SK-N-SH treated with all-trans-retinoic acid at 6 μM for 48 hours (cell line): ENCODE results near the gene EDDM3A.

ENCODE experiments used
- ATAC-seq: fragments of 200-7000 bp; cut with Tn5 transposase; 3 replicates; pipeline ENCODE4 v1.9.1; 2020; ENCODE audit warnings: mild to moderate bottlenecking, moderate library complexity
- ARNTL ChIP-seq: fragments of 450-650 bp; formaldehyde crosslinking; IDR thresholded peaks from 2 replicates; pipeline ENCODE4 v1.5.0; 2020; ENCODE audit warnings: low read depth, mild to moderate bottlenecking, moderate library complexity, borderline replicate concordance
- BACH2 ChIP-seq: fragments of 250-450 bp; sonication (Bioruptor Pico); IDR thresholded peaks from 2 replicates; pipeline ENCODE4 v1.9.0; 2021; ENCODE audit warnings: mild to moderate bottlenecking, borderline replicate concordance
- CREB5 ChIP-seq: fragments of 250-450 bp; sonication (Bioruptor Pico); IDR thresholded peaks from 2 replicates; pipeline ENCODE4 v1.5.1; 2020; ENCODE audit warnings: low read depth, mild to moderate bottlenecking, moderate library complexity
- CSDC2 ChIP-seq: fragments of 250-450 bp; sonication (Bioruptor Pico); IDR thresholded peaks from 2 replicates; pipeline ENCODE4 v1.5.0; 2020; ENCODE audit warnings: mild to moderate bottlenecking, moderate library complexity
- CSRNP3 ChIP-seq: fragments of 250-450 bp; sonication (Bioruptor Pico); IDR thresholded peaks from 2 replicates; pipeline ENCODE4 v1.5.1; 2021; ENCODE audit warnings: mild to moderate bottlenecking, moderate library complexity
- ESRRG ChIP-seq: fragments of 250-450 bp; sonication (Bioruptor Pico); IDR thresholded peaks from 2 replicates; pipeline ENCODE4 v1.6.1; 2021; ENCODE audit warnings: mild to moderate bottlenecking
- GLIS3 ChIP-seq: fragments of 250-450 bp; sonication (Bioruptor Pico); IDR thresholded peaks from 2 replicates; pipeline ENCODE4 v1.5.0; 2020; ENCODE audit warnings: mild to moderate bottlenecking, moderate library complexity
- ISL1 ChIP-seq: fragments of 250-450 bp; sonication (Bioruptor Pico); IDR thresholded peaks from 2 replicates; pipeline ENCODE4 v2.1.2; 2022; ENCODE audit warnings: mild to moderate bottlenecking, moderate library complexity
- OSR1 ChIP-seq: fragments of 250-450 bp; sonication (Bioruptor Pico); IDR thresholded peaks from 2 replicates; pipeline ENCODE4 v1.8.0; 2022; ENCODE audit warnings: moderate library complexity, mild to moderate bottlenecking, inconsistent platforms
- PATZ1 ChIP-seq: fragments of 250-450 bp; sonication (Bioruptor Pico); IDR thresholded peaks from 2 replicates; pipeline ENCODE4 v1.8.0; 2020; ENCODE audit warnings: mild to moderate bottlenecking, moderate library complexity, borderline replicate concordance
- POU6F1 ChIP-seq: fragments of 250-450 bp; sonication (Bioruptor Pico); IDR thresholded peaks from 2 replicates; pipeline ENCODE4 v1.8.0; 2021; ENCODE audit warnings: low read depth, mild to moderate bottlenecking, moderate library complexity, borderline replicate concordance
- PPARA ChIP-seq: fragments of 250-450 bp; sonication (Bioruptor Pico); IDR thresholded peaks from 2 replicates; pipeline ENCODE4 v1.5.0; 2020; ENCODE audit warnings: mild to moderate bottlenecking, borderline replicate concordance
- RARB ChIP-seq: fragments of 250-450 bp; sonication (Bioruptor Pico); IDR thresholded peaks from 2 replicates; pipeline ENCODE4 v1.8.0; 2021; ENCODE audit warnings: mild to moderate bottlenecking, moderate library complexity
- SNAI2 ChIP-seq: fragments of 250-450 bp; sonication (Bioruptor Pico); IDR thresholded peaks from 2 replicates; pipeline ENCODE4 v1.5.0; 2020; ENCODE audit warnings: mild to moderate bottlenecking, moderate library complexity
- TCF4 ChIP-seq: fragments of 250-450 bp; sonication (Bioruptor Pico); IDR thresholded peaks from 2 replicates; pipeline ENCODE4 v1.8.0; 2021; ENCODE audit warnings: mild to moderate bottlenecking, moderate library complexity, borderline replicate concordance
- TOX ChIP-seq: fragments of 250-450 bp; sonication (Bioruptor Pico); IDR thresholded peaks from 2 replicates; pipeline ENCODE4 v1.8.0; 2021; ENCODE audit warnings: mild to moderate bottlenecking, moderate library complexity, borderline replicate concordance
- TSHZ2 ChIP-seq: fragments of 250-450 bp; sonication (Bioruptor Pico); IDR thresholded peaks from 2 replicates; pipeline ENCODE4 v1.5.0; 2020; ENCODE audit warnings: mild to moderate bottlenecking, moderate library complexity
- ZC3H10 ChIP-seq: fragments of 250-450 bp; sonication (Bioruptor Pico); IDR thresholded peaks from 2 replicates; pipeline ENCODE4 v1.5.1; 2021; ENCODE audit warnings: mild to moderate bottlenecking, moderate library complexity
- ZFP3 ChIP-seq: fragments of 250-450 bp; sonication (Bioruptor Pico); IDR thresholded peaks from 2 replicates; pipeline ENCODE4 v1.5.0; 2020; ENCODE audit warnings: mild to moderate bottlenecking, moderate library complexity
- ZFP30 ChIP-seq: fragments of 450-650 bp; formaldehyde crosslinking; IDR thresholded peaks from 2 replicates; pipeline ENCODE4 v1.5.0; 2022; ENCODE audit warnings: mild to moderate bottlenecking, moderate library complexity
- ZNF565 ChIP-seq: fragments of 450-650 bp; formaldehyde crosslinking; conservative IDR thresholded peaks from 2 replicates; pipeline ENCODE4 v1.5.0; 2020; ENCODE audit warnings: low read depth, mild to moderate bottlenecking, moderate library complexity
- ZNF70 ChIP-seq: fragments of 450-650 bp; formaldehyde crosslinking; IDR thresholded peaks from 2 replicates; pipeline ENCODE4 v1.5.0; 2020; ENCODE audit warnings: mild to moderate bottlenecking, moderate library complexity
- ZNF8 ChIP-seq: fragments of 450-650 bp; formaldehyde crosslinking; IDR thresholded peaks from 2 replicates; pipeline ENCODE4 v1.5.0; 2020; ENCODE audit warnings: mild to moderate bottlenecking, moderate library complexity

Gene EDDM3A

GRCh38 chr14:20775043-20775442 is 29.4 kb downstream of the EDDM3A start:
- TF ChIP-seq ZNF70 (CRISPR knock-in tag), result no peak
- TF ChIP-seq POU6F1 (CRISPR knock-in tag), result no peak
- no peak for TF ChIP-seq ZNF565
- no peak for TF ChIP-seq SNAI2
- no peak for TF ChIP-seq ARNTL
- no peak for TF ChIP-seq RARB (CRISPR knock-in tag)
- TF ChIP-seq TOX (CRISPR knock-in tag), result no peak
- TF ChIP-seq ZNF8 (CRISPR knock-in tag), result no peak
- no peak for TF ChIP-seq PPARA (CRISPR knock-in tag)
- no peak for TF ChIP-seq OSR1 (CRISPR knock-in tag)
- TF ChIP-seq PATZ1 (CRISPR knock-in tag), result no peak
- TF ChIP-seq CSDC2 (CRISPR knock-in tag), result no peak
- no peak for TF ChIP-seq ESRRG (CRISPR knock-in tag)
- TF ChIP-seq GLIS3 (CRISPR knock-in tag), result no peak
- no peak for TF ChIP-seq TCF4 (CRISPR knock-in tag)
- no peak for TF ChIP-seq ISL1 (CRISPR knock-in tag)
- no peak for TF ChIP-seq CSRNP3 (CRISPR knock-in tag)
- no peak for TF ChIP-seq ZFP30
- no peak for TF ChIP-seq CREB5 (CRISPR knock-in tag)
- TF ChIP-seq TSHZ2 (CRISPR knock-in tag), result no peak
- ATAC-seq, result no peak

- ATAC-seq, result no peak
- TF ChIP-seq ZFP30, result no peak
- no peak for TF ChIP-seq PPARA (CRISPR knock-in tag)
- TF ChIP-seq CSRNP3 (CRISPR knock-in tag), result no peak
- no peak for TF ChIP-seq ESRRG (CRISPR knock-in tag)
- no peak for TF ChIP-seq TSHZ2 (CRISPR knock-in tag)
- TF ChIP-seq ZFP3, result no peak
- no peak for TF ChIP-seq ZNF565
- TF ChIP-seq CREB5 (CRISPR knock-in tag), result no peak
- TF ChIP-seq ISL1 (CRISPR knock-in tag), result no peak
- no peak for TF ChIP-seq ZNF70 (CRISPR knock-in tag)
- no peak for TF ChIP-seq OSR1 (CRISPR knock-in tag)
- TF ChIP-seq PATZ1 (CRISPR knock-in tag), result no peak
- no peak for TF ChIP-seq ZC3H10 (CRISPR knock-in tag)
- TF ChIP-seq BACH2 (CRISPR knock-in tag), result no peak
- no peak for TF ChIP-seq GLIS3 (CRISPR knock-in tag)
Observed at GRCh38 chr14:20775901-20776300, 30.2 kb downstream of the EDDM3A start.
